OCI-LY1 (cell line): Measurements from ENCODE around the gene SLC4A8.

ENCODE experiments used
- H2AFZ ChIP-seq: fragments of 200-600 bp; sonication (generic), shearing (Covaris generic); 2 replicates; pipeline ENCODE4 v1.6.0; 2014; ENCODE audit warnings: antibody characterized with exemption, mild to moderate bottlenecking, low read length
- H3F3A ChIP-seq: fragments of 200-600 bp; sonication (generic), shearing (Covaris generic); 2 replicates; pipeline ENCODE4 v1.6.0; 2014; ENCODE audit warnings: mild to moderate bottlenecking, antibody characterized with exemption, low read length, moderate library complexity; ENCODE audit not compliant: insufficient read depth
- H3K27ac ChIP-seq: fragments of 200-600 bp; sonication (generic); 2 replicates; pipeline ENCODE4 v1.5.1; 2014; ENCODE audit warnings: low read length, mixed run types, mild to moderate bottlenecking, low read depth; ENCODE audit not compliant: poor library complexity, severe bottlenecking
- H3K27me3 ChIP-seq: fragments of 200-600 bp; sonication (generic); 2 replicates; pipeline ENCODE4 v1.6.0; 2014; ENCODE audit warnings: antibody characterized with exemption, mild to moderate bottlenecking, low read length, moderate library complexity; ENCODE audit not compliant: insufficient read depth
- H3K36me3 ChIP-seq: fragments of 200-600 bp; sonication (generic); 2 replicates; pipeline ENCODE4 v1.6.1; 2014; ENCODE audit warnings: mild to moderate bottlenecking, antibody characterized with exemption, low read length, moderate library complexity, mixed read lengths; ENCODE audit not compliant: insufficient read depth
- H3K4me1 ChIP-seq: fragments of 200-600 bp; sonication (generic); 2 replicates; pipeline ENCODE4 v1.5.1; 2014; ENCODE audit warnings: mild to moderate bottlenecking, low read length, moderate library complexity; ENCODE audit not compliant: insufficient read depth, severe bottlenecking
- H3K4me2 ChIP-seq: fragments of 200-600 bp; sonication (generic), shearing (Covaris generic); 2 replicates; pipeline ENCODE4 v1.6.1; 2014; ENCODE audit warnings: low read length
- H3K4me3 ChIP-seq: fragments of 200-600 bp; sonication (generic); 2 replicates; pipeline ENCODE4 v1.5.1; 2014; ENCODE audit warnings: low read length, low read depth, mild to moderate bottlenecking, mixed read lengths; ENCODE audit not compliant: poor library complexity, severe bottlenecking
- H3K79me2 ChIP-seq: fragments of 200-600 bp; shearing (Covaris generic); 2 replicates; pipeline ENCODE4 v1.6.1; 2016; ENCODE audit warnings: mixed run types, low read length, mixed read lengths; ENCODE audit not compliant: insufficient read depth
- H3K9ac ChIP-seq: fragments of 200-600 bp; sonication (generic), shearing (Covaris generic); 2 replicates; pipeline ENCODE4 v1.6.1; 2014; ENCODE audit warnings: mild to moderate bottlenecking, low read length, mixed read lengths
- H3K9me2 ChIP-seq: fragments of 200-600 bp; sonication (generic), shearing (Covaris generic); 2 replicates; pipeline ENCODE4 v1.6.1; 2014; ENCODE audit warnings: low read depth, mild to moderate bottlenecking, low read length, mixed read lengths
- H3K9me3 ChIP-seq: fragments of 200-600 bp; shearing (Covaris generic); 2 replicates; pipeline ENCODE4 v1.6.1; 2014; ENCODE audit warnings: low read length, mixed read lengths
- H4K20me1 ChIP-seq: fragments of 200-600 bp; sonication (generic), shearing (Covaris generic); 2 replicates; pipeline ENCODE4 v1.6.0; 2016; ENCODE audit warnings: mild to moderate bottlenecking, low read length; ENCODE audit not compliant: insufficient read depth
- CTCF ChIP-seq: fragments of 200-600 bp; sonication (generic), shearing (Covaris generic); IDR thresholded peaks from 2 replicates; pipeline ENCODE4 v1.5.1; 2017; ENCODE audit warnings: mild to moderate bottlenecking, antibody characterized with exemption, low read length, moderate library complexity, mixed read lengths
- EZH2 ChIP-seq: fragments of 200-600 bp; sonication (generic), shearing (Covaris generic); IDR thresholded peaks from 2 replicates; pipeline ENCODE4 v1.8.0; 2017; ENCODE audit warnings: borderline replicate concordance, mixed run types, mild to moderate bottlenecking, antibody characterized with exemption, low read length, moderate library complexity, mixed read lengths

Gene SLC4A8

GRCh38 chr12:51424662-51425539, at the start of gene SLC4A8:
SLC4A8 (plus strand) TSS chr12:51424831; CDS start chr12:51424988, 157 bp downstream.
- H3K4me2 ChIP-seq: peak within 1 kb of the TSS; percentile 55
- TF ChIP-seq CTCF (peak; percentile 68), EZH2 (no peak)
- no peak within 1 kb of the TSS for H2AFZ ChIP-seq
- H3K9ac ChIP-seq: no peak within 1 kb of the TSS
- H3K79me2 ChIP-seq: no peaks in the 10 kb centered on the region
- no peaks in the 10 kb centered on the region for H3F3A ChIP-seq
- H4K20me1 ChIP-seq: no peaks in the 10 kb centered on the region
- peaks cover 7% of the 10 kb centered on the region for H3K4me1 ChIP-seq
- H3K27ac ChIP-seq: no peak within 1 kb of the TSS
- H3K27me3 ChIP-seq: peaks cover 8% of the 10 kb centered on the region
- no peaks in the 10 kb centered on the region for H3K9me2 ChIP-seq
- H3K36me3 ChIP-seq: no peaks in the 10 kb centered on the region
- no peaks in the 10 kb centered on the region for H3K9me3 ChIP-seq
- H3K4me3 ChIP-seq: peak within 1 kb of the TSS; percentile 53

- Histone ChIP-seq H4K20me1 (no peaks in the 10 kb centered on the region), H3F3A (no peaks in the 10 kb centered on the region), H3K9me3 (no peaks in the 10 kb centered on the region), H3K27me3 (0 out of 2 replicates have a peak, but pooled peaks cover 3% of the 10 kb centered on the region), H3K79me2 (no peaks in the 10 kb centered on the region), H3K9me2 (no peaks in the 10 kb centered on the region), H3K4me1 (no peaks in the 10 kb centered on the region), H3K27ac (no peak overlapping the region), H3K4me3 (no peak overlapping the region), H2AFZ (no peak overlapping the region), H3K4me2 (no peak overlapping the region), H3K36me3 (no peaks in the 10 kb centered on the region), H3K9ac (no peak overlapping the region)
- TF ChIP-seq EZH2 (no peak), CTCF (no peak)
Measured at GRCh38 chr12:51374856-51375255, 49.8 kb upstream of the SLC4A8 start.

GRCh38 chr12:51377099-51377984, 47.3 kb upstream of the SLC4A8 start:
- no peak overlapping the region for H3K4me3 ChIP-seq

More at GRCh38 chr12:51377099-51377984, 47.3 kb upstream of the SLC4A8 start:
- Histone ChIP-seq H3K36me3 (no peaks in the 10 kb centered on the region), H3K4me1 (no peaks in the 10 kb centered on the region), H3K27ac (no peak overlapping the region), H2AFZ (no peak overlapping the region), H3K79me2 (no peaks in the 10 kb centered on the region), H3K9ac (no peak overlapping the region), H3F3A (no peaks in the 10 kb centered on the region), H3K4me2 (no peak overlapping the region), H3K9me2 (no peaks in the 10 kb centered on the region), H4K20me1 (no peaks in the 10 kb centered on the region), H3K27me3 (0 out of 2 replicates have a peak, but pooled peaks cover 3% of the 10 kb centered on the region), H3K9me3 (no peaks in the 10 kb centered on the region)
- TF ChIP-seq CTCF: no peak
- no peak for TF ChIP-seq EZH2
